PC-9 (cell line): ENCODE measurements around the gene UHRF1. TPM values are rescaled to one million over a fixed set of nuclear protein-coding genes. Genes with fewer than 3 reads are reported as not detected.

Experiments used
- BruUV-seq: library from RNA; stranded (reverse); fragments of 400-500 nt; replicated peaks from 2 replicates; lab custom pipeline; 2021; lab: Mats Ljungman, UMichigan
- CTCF ChIA-PET: fragments of 300-600 bp; sonication (Branson Sonifier 250); formaldehyde crosslinking; loops from one replicate; lab custom pipeline; 2022; ENCODE audit warnings: antibody characterized with exemption; lab: Charles Lee
- POLR2A ChIA-PET: fragments of 300-600 bp; sonication (Branson Sonifier 250); formaldehyde crosslinking; loops from one replicate; lab custom pipeline; 2022; ENCODE audit warnings: antibody characterized with exemption; ENCODE audit not compliant: unreplicated experiment; lab: Charles Lee
- DNase-seq, 2 experiments: peaks; one replicate each; pipeline versions ENCODE4 v3.0.0 to v3.0.0-alpha.2; 2015 to 2022; ENCODE audit warnings: mixed read lengths in 1 of 2
- H2AFZ ChIP-seq: fragments of 200-600 bp; sonication (generic); 2 replicates; pipeline ENCODE4 v1.8.1; 2017; ENCODE audit warnings: antibody characterized with exemption
- H3F3A ChIP-seq: fragments of 200-600 bp; sonication (generic); 2 replicates; pipeline ENCODE4 v1.8.1; 2017; ENCODE audit warnings: antibody characterized with exemption, mild to moderate bottlenecking, low read depth; ENCODE audit not compliant: insufficient read depth
- H3K27ac ChIP-seq: fragments of 200-600 bp; sonication (generic); 2 replicates; pipeline ENCODE4 v1.6.1; 2016; ENCODE audit warnings: mixed run types
- H3K27me3 ChIP-seq: fragments of 200-600 bp; sonication (generic); 2 replicates; pipeline ENCODE4 v1.6.1; 2016; ENCODE audit warnings: low read depth, mixed run types; ENCODE audit not compliant: insufficient read depth
- H3K36me3 ChIP-seq: fragments of 200-600 bp; sonication (generic); 2 replicates; pipeline ENCODE4 v1.6.1; 2016; ENCODE audit warnings: low read depth, mixed run types
- H3K4me1 ChIP-seq: fragments of 200-600 bp; sonication (generic); replicated peaks from 2 replicates; pipeline ENCODE4 v1.6.1; 2016; ENCODE audit warnings: mixed run types; ENCODE audit not compliant: insufficient read depth
- H3K4me2 ChIP-seq: fragments of 200-600 bp; sonication (generic); 2 replicates; pipeline ENCODE4 v1.6.1; 2017; ENCODE audit warnings: mixed run types
- H3K4me3 ChIP-seq: fragments of 200-600 bp; sonication (generic); 2 replicates; pipeline ENCODE4 v1.6.1; 2016; ENCODE audit warnings: mixed run types
- H3K79me2 ChIP-seq: fragments of 200-600 bp; sonication (generic); 2 replicates; pipeline ENCODE4 v1.6.1; 2017; ENCODE audit warnings: low read depth, mixed run types
- H3K9me2 ChIP-seq: fragments of 200-600 bp; sonication (generic); 2 replicates; pipeline ENCODE4 v1.8.1; 2017; ENCODE audit warnings: mild to moderate bottlenecking; ENCODE audit not compliant: insufficient read depth
- H3K9me3 ChIP-seq: fragments of 200-600 bp; sonication (generic); 2 replicates; pipeline ENCODE4 v1.8.1; 2016; ENCODE audit warnings: low read depth; ENCODE audit not compliant: insufficient read depth
- H4K20me1 ChIP-seq: fragments of 200-600 bp; sonication (generic); 2 replicates; pipeline ENCODE4 v1.8.1; 2017; ENCODE audit not compliant: insufficient read depth
- EZH2 ChIP-seq: fragments of 200-600 bp; sonication (generic); IDR thresholded peaks from 2 replicates; pipeline ENCODE4 v1.8.0; 2017; ENCODE audit warnings: antibody characterized with exemption, low read depth
- intact Hi-C: fragments of 100-400 bp; cut with micrococcal nuclease; formaldehyde crosslinking; loops from one replicate; pipeline ENCODE4 v1.10.0; 2022; ENCODE audit not compliant: unreplicated experiment
- total RNA-seq: library from RNA; stranded (reverse); gene quantifications from 2 replicates; pipeline ENCODE4 v1.2.3, GENCODE V29; 2021
- TF ChIP-seq, protein P1 (sequence below): fragments of 200-600 bp; sonication (generic); conservative IDR thresholded peaks from 2 replicates; pipeline ENCODE4 v1.6.1; 2017; ENCODE audit warnings: mixed run types, antibody characterized with exemption, mild to moderate bottlenecking, moderate library complexity

UHRF1 gene
- total RNA-seq, 1 experiment from 2014 or later: 61.4 TPM

DNA sequence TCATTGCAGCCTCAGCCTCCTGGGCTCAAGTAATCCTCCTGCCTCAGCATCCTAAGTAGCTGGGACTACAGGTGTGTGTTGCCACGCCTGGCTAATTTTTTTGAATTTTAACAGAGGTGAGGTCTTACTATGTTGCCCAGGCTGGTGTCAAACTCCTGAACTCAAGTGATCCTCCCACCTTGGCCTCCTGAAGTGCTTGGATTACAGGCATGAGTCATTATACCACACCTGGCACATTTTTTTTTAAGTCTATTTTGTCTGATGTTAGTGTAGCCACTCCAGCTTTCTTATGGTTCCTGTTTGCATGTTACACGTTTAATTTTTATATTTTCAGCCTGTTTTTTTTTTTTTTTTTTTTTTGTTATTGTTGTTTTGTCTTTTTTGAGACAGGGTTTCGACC lies 84.4 kb downstream of the UHRF1 start:
- BruUV-seq: no TSS peak
- CTCF ChIA-PET: interaction anchor here (0.6 to 0.7 kb wide), 2 partner anchors 11 to 39 kb away, joined by 7 to 8 read pairs; no protein-coding TSS in a partner anchor

DNA sequence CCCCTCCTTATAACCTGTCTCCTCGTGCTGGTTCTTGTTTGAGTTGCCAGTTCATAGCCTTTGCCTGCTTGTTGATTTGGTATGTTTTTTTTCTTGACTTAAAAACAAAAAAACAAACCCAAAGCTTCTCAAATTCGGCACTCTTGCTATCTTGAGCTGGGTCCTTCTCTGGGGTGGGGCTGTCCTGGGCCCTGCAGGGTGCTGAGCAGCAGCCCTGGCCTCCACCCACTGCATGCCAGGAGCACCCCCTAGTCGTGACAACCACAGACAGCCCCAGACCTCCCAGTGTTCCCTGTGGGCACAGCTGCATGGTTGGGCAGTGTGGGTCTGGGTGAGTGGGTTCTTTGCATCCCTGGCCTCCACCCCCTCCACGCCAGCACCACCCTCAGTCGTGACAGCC lies 87.4 kb downstream of the UHRF1 start:
- Histone ChIP-seq H3F3A (peaks cover 6% of the 10 kb centered on the region; the same call in 1 of the 2 replicates), H3K27ac (no peak overlapping the region), H2AFZ (no peak overlapping the region), H3K9me3 (no peaks in the 10 kb centered on the region), H3K27me3 (no peaks in the 10 kb centered on the region), H3K79me2 (no peaks in the 10 kb centered on the region), H3K9me2 (no peaks in the 10 kb centered on the region), H3K4me1 (peaks cover 5% of the 10 kb centered on the region), H3K36me3 (no peaks in the 10 kb centered on the region), H4K20me1 (no peaks in the 10 kb centered on the region), H3K4me2 (no peak overlapping the region), H3K4me3 (no peak overlapping the region)
- DNase-seq: no peak
- ChIA-PET POLR2A (interaction anchor here (0.7 kb wide), 1 partner anchor 57 kb away, joined by 3 read pairs; no protein-coding TSS in a partner anchor), CTCF (interaction anchor here (0.6 kb wide), 1 partner anchor 8 kb away, joined by 5 read pairs; no protein-coding TSS in a partner anchor)
- TF ChIP-seq EZH2: no peak
- TF ChIP-seq, protein P1, sequence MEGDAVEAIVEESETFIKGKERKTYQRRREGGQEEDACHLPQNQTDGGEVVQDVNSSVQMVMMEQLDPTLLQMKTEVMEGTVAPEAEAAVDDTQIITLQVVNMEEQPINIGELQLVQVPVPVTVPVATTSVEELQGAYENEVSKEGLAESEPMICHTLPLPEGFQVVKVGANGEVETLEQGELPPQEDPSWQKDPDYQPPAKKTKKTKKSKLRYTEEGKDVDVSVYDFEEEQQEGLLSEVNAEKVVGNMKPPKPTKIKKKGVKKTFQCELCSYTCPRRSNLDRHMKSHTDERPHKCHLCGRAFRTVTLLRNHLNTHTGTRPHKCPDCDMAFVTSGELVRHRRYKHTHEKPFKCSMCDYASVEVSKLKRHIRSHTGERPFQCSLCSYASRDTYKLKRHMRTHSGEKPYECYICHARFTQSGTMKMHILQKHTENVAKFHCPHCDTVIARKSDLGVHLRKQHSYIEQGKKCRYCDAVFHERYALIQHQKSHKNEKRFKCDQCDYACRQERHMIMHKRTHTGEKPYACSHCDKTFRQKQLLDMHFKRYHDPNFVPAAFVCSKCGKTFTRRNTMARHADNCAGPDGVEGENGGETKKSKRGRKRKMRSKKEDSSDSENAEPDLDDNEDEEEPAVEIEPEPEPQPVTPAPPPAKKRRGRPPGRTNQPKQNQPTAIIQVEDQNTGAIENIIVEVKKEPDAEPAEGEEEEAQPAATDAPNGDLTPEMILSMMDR: no peak
- intact Hi-C loops: no loop called here
- no TSS peak for BruUV-seq

More for the DNA sequence above, 84.4 kb downstream of the UHRF1 start:
- DNase-seq: no peak
- no peaks in the 10 kb centered on the region for H3K9me3 ChIP-seq
- H3F3A ChIP-seq: no peaks in the 10 kb centered on the region
- H3K27me3 ChIP-seq: no peaks in the 10 kb centered on the region
- H3K4me3 ChIP-seq: no peak overlapping the region
- H3K27ac ChIP-seq: no peak overlapping the region
- POLR2A ChIA-PET: no interaction called here
- no peaks in the 10 kb centered on the region for H4K20me1 ChIP-seq
- TF ChIP-seq, protein P1: no peak
- no peak for TF ChIP-seq EZH2
- no peak overlapping the region for H2AFZ ChIP-seq
- H3K9me2 ChIP-seq: no peaks in the 10 kb centered on the region
- intact Hi-C loops: no loop called here
- H3K4me2 ChIP-seq: no peak overlapping the region
- H3K36me3 ChIP-seq: no peaks in the 10 kb centered on the region
- no peaks in the 10 kb centered on the region for H3K79me2 ChIP-seq
- H3K4me1 ChIP-seq: no peaks in the 10 kb centered on the region

DNA sequence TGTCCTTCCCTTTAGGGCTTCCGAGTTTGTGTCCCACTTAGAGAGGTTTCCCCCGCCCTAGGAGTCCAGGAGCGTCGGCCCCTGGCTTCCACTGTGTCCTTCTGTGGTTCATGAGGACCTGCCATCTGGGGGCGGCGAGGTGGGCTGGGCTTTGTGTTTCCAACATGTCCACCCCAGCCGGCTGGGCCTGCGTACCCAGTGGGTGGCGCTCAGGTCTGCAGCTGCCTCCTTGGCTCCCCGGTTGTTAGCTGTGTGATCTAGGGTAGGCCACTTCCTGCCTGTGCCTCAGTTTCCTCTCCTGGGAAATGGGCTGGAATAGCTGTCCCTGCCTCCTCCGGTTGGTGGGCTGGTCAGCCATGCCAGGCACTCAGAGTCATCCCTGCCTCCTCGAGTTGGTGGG lies 88.0 kb downstream of the UHRF1 start:
- no peak overlapping the region for H3K4me3 ChIP-seq
- no peak overlapping the region for H3K4me2 ChIP-seq
- H3K9me3 ChIP-seq: no peaks in the 10 kb centered on the region
- H3F3A ChIP-seq: peaks cover 10% of the 10 kb centered on the region; the same call in 1 of the 2 replicates
- intact Hi-C loops: no loop called here
- H3K27ac ChIP-seq: no peak overlapping the region
- H3K36me3 ChIP-seq: no peaks in the 10 kb centered on the region
- H3K9me2 ChIP-seq: no peaks in the 10 kb centered on the region
- no peaks in the 10 kb centered on the region for H3K27me3 ChIP-seq
- BruUV-seq: no TSS peak
- POLR2A ChIA-PET: no interaction called here
- no peak for TF ChIP-seq EZH2
- TF ChIP-seq, protein P1: no peak
- peaks cover 9% of the 10 kb centered on the region for H3K4me1 ChIP-seq
- H4K20me1 ChIP-seq: no peaks in the 10 kb centered on the region
- no peak for DNase-seq
- CTCF ChIA-PET: interaction anchor here (0.6 kb wide), 1 partner anchor 8 kb away, joined by 5 read pairs; no protein-coding TSS in a partner anchor
- no peak overlapping the region for H2AFZ ChIP-seq
- no peaks in the 10 kb centered on the region; the same call in 1 of the 2 replicates for H3K79me2 ChIP-seq
